Neuron (in vitro differentiated cells): ENCODE data around the gene APOB.
"Not testable (repeated sequence)": the region's sequence is repeated elsewhere in the genome, so short reads cannot be mapped to it uniquely, and the experiment has no call there.

Experiments
- H2AFZ ChIP-seq: one replicate; pipeline ENCODE4 v1.6.1; 2013; ENCODE audit warnings: low read depth, mild to moderate bottlenecking, inconsistent platforms, low read length, moderate library complexity
- H3K27me3 ChIP-seq: one replicate; pipeline ENCODE4 v1.6.1; 2013; ENCODE audit warnings: low read length; ENCODE audit not compliant: insufficient read depth
- H3K36me3 ChIP-seq: one replicate; pipeline ENCODE4 v1.6.1; 2013; ENCODE audit warnings: low read length; ENCODE audit not compliant: insufficient read depth
- H3K4me1 ChIP-seq: one replicate; pipeline ENCODE4 v1.6.1; 2013; ENCODE audit warnings: low read length; ENCODE audit not compliant: insufficient read depth
- H3K4me3 ChIP-seq: 2 replicates; pipeline ENCODE4 v1.5.1; 2013; ENCODE audit warnings: mild to moderate bottlenecking, low read length, moderate library complexity
- H3K9me3 ChIP-seq: one replicate; pipeline ENCODE4 v1.6.1; 2013; ENCODE audit warnings: low read length

Gene APOB

GRCh38 chr2:21034156-21034971, 9.5 kb downstream of the APOB start:
- no peaks in the 10 kb centered on the region for H3K9me3 ChIP-seq
- no peaks in the 10 kb centered on the region for H3K4me1 ChIP-seq
- no peaks in the 10 kb centered on the region for H3K27me3 ChIP-seq
- no peak overlapping the region for H3K4me3 ChIP-seq
- no peak overlapping the region for H2AFZ ChIP-seq
- H3K36me3 ChIP-seq, result no peaks in the 10 kb centered on the region

GRCh38 chr2:21033237-21034155, 10.4 kb downstream of the APOB start:
- Histone ChIP-seq H3K36me3 (no peaks in the 10 kb centered on the region), H3K4me1 (no peaks in the 10 kb centered on the region)

GRCh38 chr2:21032338-21033236, 11.3 kb downstream of the APOB start:
- no peak overlapping the region for H3K4me3 ChIP-seq
- H2AFZ ChIP-seq, result no peak overlapping the region
- no peaks in the 10 kb centered on the region for H3K9me3 ChIP-seq
- no peaks in the 10 kb centered on the region for H3K4me1 ChIP-seq
- H3K27me3 ChIP-seq, result no peaks in the 10 kb centered on the region
- no peaks in the 10 kb centered on the region for H3K36me3 ChIP-seq

More at GRCh38 chr2:21033237-21034155, 10.4 kb downstream of the APOB start:
- H3K4me3 ChIP-seq, result no peak overlapping the region
- no peak overlapping the region for H2AFZ ChIP-seq
- H3K27me3 ChIP-seq, result no peaks in the 10 kb centered on the region
- no peaks in the 10 kb centered on the region for H3K9me3 ChIP-seq

- Histone ChIP-seq H3K4me1 (no peaks in the 10 kb centered on the region), H2AFZ (no peak overlapping the region), H3K36me3 (no peaks in the 10 kb centered on the region), H3K9me3 (no peaks in the 10 kb centered on the region), H3K27me3 (no peaks in the 10 kb centered on the region), H3K4me3 (no peak overlapping the region)
These were observed 12.6 kb downstream of the APOB start for GRCh38 chr2:21030983-21031968.

GRCh38 chr2:21029519-21029918, 14.4 kb downstream of the APOB start:
- H3K4me3 ChIP-seq, result no peak overlapping the region
- no peaks in the 10 kb centered on the region for H3K9me3 ChIP-seq
- no peak overlapping the region for H2AFZ ChIP-seq
- no peaks in the 10 kb centered on the region for H3K36me3 ChIP-seq
- no peaks in the 10 kb centered on the region for H3K4me1 ChIP-seq
- H3K27me3 ChIP-seq, result no peaks in the 10 kb centered on the region

GRCh38 chr2:21028951-21029350, 14.9 kb downstream of the APOB start:
- H3K4me3 ChIP-seq, H3K36me3 ChIP-seq, H3K9me3 ChIP-seq, H3K27me3 ChIP-seq, H2AFZ ChIP-seq, H3K4me1 ChIP-seq: not testable (repeated sequence)

GRCh38 chr2:21028021-21028947, 15.6 kb downstream of the APOB start:
- no peak overlapping the region for H2AFZ ChIP-seq
- no peaks in the 10 kb centered on the region for H3K27me3 ChIP-seq
- no peak overlapping the region for H3K4me3 ChIP-seq
- H3K36me3 ChIP-seq, result no peaks in the 10 kb centered on the region
- H3K4me1 ChIP-seq, result no peaks in the 10 kb centered on the region
- no peaks in the 10 kb centered on the region for H3K9me3 ChIP-seq

GRCh38 chr2:21026479-21027282, 17.2 kb downstream of the APOB start:
- Histone ChIP-seq H3K9me3 (no peaks in the 10 kb centered on the region), H2AFZ (no peak overlapping the region), H3K4me3 (no peak overlapping the region), H3K36me3 (no peaks in the 10 kb centered on the region), H3K4me1 (no peaks in the 10 kb centered on the region), H3K27me3 (no peaks in the 10 kb centered on the region)

GRCh38 chr2:21025690-21026478, 18.0 kb downstream of the APOB start:
- no peaks in the 10 kb centered on the region for H3K4me1 ChIP-seq
- H3K27me3 ChIP-seq, result no peaks in the 10 kb centered on the region
- H3K9me3 ChIP-seq, result no peaks in the 10 kb centered on the region
- no peak overlapping the region for H2AFZ ChIP-seq
- H3K36me3 ChIP-seq, result no peaks in the 10 kb centered on the region
- no peak overlapping the region for H3K4me3 ChIP-seq

- no peaks in the 10 kb centered on the region for H3K9me3 ChIP-seq
- H3K4me3 ChIP-seq, result no peak overlapping the region
- H3K4me1 ChIP-seq, result no peaks in the 10 kb centered on the region
- no peaks in the 10 kb centered on the region for H3K36me3 ChIP-seq
- no peaks in the 10 kb centered on the region for H3K27me3 ChIP-seq
- H2AFZ ChIP-seq, result no peak overlapping the region
These were observed 19.0 kb downstream of the APOB start for GRCh38 chr2:21024722-21025389.
